Activated B cell treated with CpG ODN at 0.5 μM for 24 hours (primary cell): ENCODE measurements around the gene SPECC1L. TPM values are rescaled to one million over a fixed set of nuclear protein-coding genes. Genes with fewer than 3 reads are reported as not detected.

ENCODE experiments used
- ATAC-seq: fragments of 200-7000 bp; cut with Tn5 transposase; one replicate; pipeline ENCODE4 v1.10.0; 2021; ENCODE audit warnings: low read depth, mild to moderate bottlenecking, moderate library complexity
- CTCF ChIA-PET: fragments of 350-600 bp; sonication (Branson Sonifier 250); formaldehyde crosslinking; loops from one replicate; lab custom pipeline; 2021; ENCODE audit warnings: antibody characterized with exemption; lab: Charles Lee
- POLR2A ChIA-PET: fragments of 350-600 bp; sonication (Branson Sonifier 250); formaldehyde crosslinking; loops from one replicate; lab custom pipeline; 2021; ENCODE audit warnings: antibody characterized with exemption; lab: Charles Lee
- DNase-seq: peaks from one replicate; pipeline ENCODE4 v3.0.0; 2022
- H3K27ac Mint-ChIP-seq: one replicate; pipeline ENCODE4 v1.8.0; 2020; ENCODE audit warnings: mixed read lengths
- H3K27me3 Mint-ChIP-seq: one replicate; pipeline ENCODE4 v1.8.0; 2021; ENCODE audit warnings: mixed read lengths
- H3K36me3 Mint-ChIP-seq: one replicate; pipeline ENCODE4 v1.8.0; 2021; ENCODE audit warnings: low read depth, mixed read lengths
- H3K4me1 Mint-ChIP-seq: one replicate; pipeline ENCODE4 v1.8.0; 2021; ENCODE audit warnings: mixed read lengths
- H3K4me3 Mint-ChIP-seq: one replicate; pipeline ENCODE4 v1.8.0; 2020; ENCODE audit warnings: mild to moderate bottlenecking, mixed read lengths
- H3K9me3 Mint-ChIP-seq: one replicate; pipeline ENCODE4 v1.8.0; 2020; ENCODE audit warnings: mixed read lengths
- CTCF ChIP-seq: fragments of 200-600 bp; IDR thresholded peaks from one replicate; pipeline ENCODE4 v1.8.0; 2022; ENCODE audit warnings: antibody characterized with exemption, mild to moderate bottlenecking
- intact Hi-C: fragments of 100-400 bp; cut with micrococcal nuclease; formaldehyde crosslinking; loops from one replicate; pipeline ENCODE4 v1.15.1; 2024
- total RNA-seq: library from RNA; stranded (reverse); gene quantifications from 2 replicates; pipeline ENCODE4 v1.2.3, GENCODE V29; 2022

Gene SPECC1L
- total RNA-seq, 1 donor from 2014 or later: 59.0 TPM

DNA sequence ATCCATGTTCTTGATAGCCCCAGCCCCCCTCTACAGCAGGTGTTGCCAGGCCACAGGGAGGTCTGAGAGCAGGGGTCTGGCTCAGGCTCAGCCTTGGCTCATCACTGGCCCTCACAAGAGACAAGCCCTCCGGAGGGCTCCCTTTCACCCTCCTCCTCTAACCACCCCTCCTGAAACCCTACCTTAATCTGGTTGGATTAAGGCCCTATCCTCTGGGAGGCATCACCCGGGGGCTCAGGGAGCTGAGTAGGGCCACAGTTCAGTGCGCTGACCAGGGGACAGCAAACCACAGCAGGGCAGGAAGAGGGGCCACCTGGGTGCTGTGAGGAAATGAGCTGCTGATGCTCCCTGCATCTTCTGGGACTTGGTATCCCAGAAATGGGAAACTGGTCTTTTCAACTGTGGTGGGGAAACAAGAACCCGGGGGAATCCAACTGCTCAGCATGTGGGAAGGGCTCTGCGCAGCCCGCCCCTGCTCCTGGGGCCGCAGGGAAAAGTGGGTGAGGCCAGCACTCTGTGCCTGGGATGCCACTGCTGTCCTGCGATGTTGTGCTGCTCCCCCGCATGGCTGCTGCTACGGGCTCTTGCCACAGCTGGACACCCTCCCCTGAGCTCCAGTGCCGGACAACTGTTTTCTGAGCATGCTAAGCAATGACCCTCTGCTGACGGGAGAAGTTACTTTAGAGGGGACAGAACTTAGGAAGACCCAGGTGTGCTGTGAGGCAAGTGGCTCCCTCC, 174.3 kb downstream of the SPECC1L start:
- ChIA-PET CTCF (no interaction called here), POLR2A (interaction anchor here (1.4 kb wide), 1 partner anchor 10 kb away, joined by 6 read pairs; no protein-coding TSS in a partner anchor)
- ATAC-seq (no peak), DNase-seq (no peak)
- H3K36me3 Mint-ChIP-seq: peaks cover 40% of the 10 kb centered on the region
- no peak for TF ChIP-seq CTCF
- no peaks in the 10 kb centered on the region for H3K27me3 Mint-ChIP-seq
- intact Hi-C loops: loop anchor here (1.0 kb wide), 1 partner anchor 11 kb away; no protein-coding TSS in a partner anchor
- no peak overlapping the region for H3K27ac Mint-ChIP-seq
- H3K4me1 Mint-ChIP-seq: peaks cover 39% of the 10 kb centered on the region
- H3K9me3 Mint-ChIP-seq: no peaks in the 10 kb centered on the region
- H3K4me3 Mint-ChIP-seq: no peak overlapping the region

DNA sequence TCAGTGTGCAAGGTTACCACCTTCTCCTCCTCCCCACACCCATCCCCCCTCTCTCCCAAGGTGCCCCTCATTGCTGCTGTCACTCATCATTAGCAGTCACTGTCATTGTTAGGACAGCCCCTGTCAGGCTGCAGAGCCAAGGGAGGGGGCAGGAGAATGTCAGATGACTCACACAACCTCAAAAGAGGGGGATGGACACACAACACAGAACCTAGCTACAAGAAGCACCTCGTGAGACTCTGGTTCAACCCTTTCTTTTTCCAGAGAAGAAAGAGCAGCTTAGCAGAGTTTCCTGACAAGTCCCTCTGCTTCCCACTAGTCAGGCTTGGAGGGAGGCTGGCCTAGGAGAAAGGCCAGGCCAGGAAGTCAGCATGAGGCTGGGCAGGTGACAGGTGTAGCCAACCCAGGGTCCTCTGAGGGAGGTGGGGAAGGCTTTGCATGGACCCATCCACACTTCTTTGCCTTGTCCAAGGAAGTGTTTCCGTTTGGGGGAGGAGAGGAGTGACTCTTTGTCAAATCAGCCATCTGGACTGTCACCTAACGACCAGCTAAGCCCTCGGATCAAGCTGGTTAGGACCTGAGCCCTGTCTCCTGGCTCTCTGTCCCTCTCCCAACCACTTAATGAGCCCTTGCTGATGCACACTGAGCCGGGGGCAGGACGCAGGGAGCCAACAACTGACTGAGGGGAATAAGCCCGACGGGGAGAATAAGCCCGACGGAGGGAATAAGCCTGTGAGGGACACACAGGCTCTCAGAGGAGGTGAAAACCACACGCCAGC, 175.0 kb downstream of the SPECC1L start:
- Mint-ChIP-seq H3K27me3 (no peaks in the 10 kb centered on the region), H3K36me3 (peaks cover 38% of the 10 kb centered on the region), H3K4me1 (peaks cover 41% of the 10 kb centered on the region), H3K27ac (no peak overlapping the region), H3K9me3 (no peaks in the 10 kb centered on the region), H3K4me3 (no peak overlapping the region)
- TF ChIP-seq CTCF: no peak
- CTCF ChIA-PET: no interaction called here
- POLR2A ChIA-PET: interaction anchor here (0.6 to 1.4 kb wide), 2 partner anchors 11 to 356 kb away, joined by 6 to 8 read pairs; no protein-coding TSS in a partner anchor
- peak; percentile 84 for ATAC-seq
- intact Hi-C loops: loop anchor here (1.0 kb wide), 1 partner anchor 11 kb away; no protein-coding TSS in a partner anchor
- DNase-seq: no peak

DNA sequence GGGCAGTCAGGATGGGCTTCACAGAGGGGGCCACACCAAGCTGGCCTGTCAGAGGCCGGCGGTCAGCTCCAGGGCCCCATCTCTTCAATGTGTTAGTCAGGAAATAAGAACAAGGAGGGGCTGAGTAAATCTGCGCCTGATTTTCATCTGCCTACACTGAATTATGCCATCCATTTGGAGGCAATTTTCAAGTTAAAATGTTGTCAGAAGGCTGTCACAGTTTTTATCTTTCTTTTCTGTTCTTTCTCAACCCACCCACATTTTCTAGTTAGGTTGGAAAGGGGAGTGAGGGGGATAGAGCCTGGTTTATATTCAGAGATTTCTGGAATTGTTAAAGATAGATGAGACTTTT, 175.6 kb downstream of the SPECC1L start:
- ATAC-seq: no peak

DNA sequence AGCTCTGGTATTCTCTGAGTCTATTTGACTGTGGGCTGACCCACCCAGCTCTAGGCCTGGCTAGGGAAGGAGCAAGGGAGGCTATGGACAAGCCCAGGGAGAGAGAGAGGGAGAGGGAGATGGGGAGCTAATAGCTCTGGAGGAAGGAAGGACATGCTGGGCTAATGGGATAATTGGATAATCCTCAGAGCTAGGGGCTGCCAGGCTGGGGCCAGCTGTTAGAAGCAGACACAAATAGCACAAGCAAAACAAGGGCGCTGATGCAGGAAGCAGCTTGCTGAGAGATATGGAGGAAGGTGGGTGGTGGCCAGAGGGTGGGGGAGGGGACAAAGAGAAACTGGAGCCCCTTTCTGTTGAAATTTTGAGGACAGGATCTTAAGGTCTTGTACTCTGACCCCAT, 180.0 kb downstream of the SPECC1L start:
- ATAC-seq: no peak
- CTCF ChIA-PET: interaction anchor here (1.1 kb wide), 1 partner anchor 52 kb away, joined by 5 read pairs; no protein-coding TSS in a partner anchor
- intact Hi-C loops: no loop called here
- Mint-ChIP-seq H3K4me1 (peaks cover 22% of the 10 kb centered on the region), H3K27me3 (no peaks in the 10 kb centered on the region), H3K27ac (no peak overlapping the region), H3K9me3 (no peaks in the 10 kb centered on the region), H3K4me3 (no peak overlapping the region), H3K36me3 (no peaks in the 10 kb centered on the region)
- POLR2A ChIA-PET: interaction anchor here (0.6 to 0.8 kb wide), 4 partner anchors 13 to 22 kb away, joined by 4 to 6 read pairs (median 4); no protein-coding TSS in a partner anchor
- no peak for DNase-seq
- TF ChIP-seq CTCF: no peak

More for the DNA sequence above, 175.6 kb downstream of the SPECC1L start:
- H3K27me3 Mint-ChIP-seq: no peaks in the 10 kb centered on the region
- no peaks in the 10 kb centered on the region for H3K9me3 Mint-ChIP-seq
- H3K36me3 Mint-ChIP-seq: peaks cover 32% of the 10 kb centered on the region
- peaks cover 39% of the 10 kb centered on the region for H3K4me1 Mint-ChIP-seq
- H3K27ac Mint-ChIP-seq: no peak overlapping the region
- no peak for DNase-seq
- intact Hi-C loops: no loop called here
- POLR2A ChIA-PET: interaction anchor here (0.6 kb wide), 1 partner anchor 356 kb away, joined by 8 read pairs; no protein-coding TSS in a partner anchor
- no peak for TF ChIP-seq CTCF
- CTCF ChIA-PET: no interaction called here
- H3K4me3 Mint-ChIP-seq: no peak overlapping the region

GRCh38 chr22:24451162-24451561, 180.5 kb downstream of the SPECC1L start:
- intact Hi-C loops: no loop called here
- POLR2A ChIA-PET: interaction anchor here (0.6 to 0.8 kb wide), 2 partner anchors 17 to 18 kb away, joined by 4 to 5 read pairs; no protein-coding TSS in a partner anchor
- CTCF ChIA-PET: interaction anchor here (1.1 kb wide), 1 partner anchor 51 kb away, joined by 5 read pairs; no protein-coding TSS in a partner anchor

More at GRCh38 chr22:24451162-24451561, 180.5 kb downstream of the SPECC1L start:
- DNase-seq (no peak), ATAC-seq (no peak)
- Mint-ChIP-seq H3K4me1 (peaks cover 21% of the 10 kb centered on the region), H3K4me3 (no peak overlapping the region), H3K36me3 (no peaks in the 10 kb centered on the region), H3K27ac (no peak overlapping the region), H3K27me3 (no peaks in the 10 kb centered on the region), H3K9me3 (no peaks in the 10 kb centered on the region)
- no peak for TF ChIP-seq CTCF
